K562 (cell line): ENCODE measurements around the gene DRC3. TPM values are rescaled to one million over a fixed set of nuclear protein-coding genes. Genes with fewer than 3 reads are reported as not detected.

Source experiments
- ATAC-seq: fragments of 200-7000 bp; cut with Tn5 transposase; 3 replicates; pipeline ENCODE4 v1.9.1; 2020; ENCODE audit warnings: moderate library complexity
- BruUV-seq: library from RNA; stranded (reverse); fragments of 400-500 nt; replicated peaks from 2 replicates; lab custom pipeline; 2021; lab: Mats Ljungman, UMichigan
- CTCF ChIA-PET: fragments of 300-600 bp; formaldehyde crosslinking; extraction: SDS; loops from one replicate; lab custom pipeline; 2021; ENCODE audit warnings: low intra/inter-chr PET ratio; lab: Yijun Ruan, JAX
- POLR2A ChIA-PET: fragments of 300-600, 350-650 bp; sonication (Branson Sonifier 250); formaldehyde crosslinking; extraction: SDS; loops from one replicate; lab custom pipeline; 2021; ENCODE audit warnings: antibody characterized with exemption, inconsistent platforms; lab: Yijun Ruan, JAX
- DNase-seq, 4 experiments: peaks; one replicate each; pipeline versions ENCODE4 v3.0.0 to v3.0.0-alpha.2; 2011 to 2018; ENCODE audit warnings: low spot score in 3 of 4, mixed read lengths in 3 of 4; ENCODE audit errors: extremely low read depth in 1 of 4
- FAIRE-seq: peaks from 2 replicates; lab custom pipeline; 2011; peaks lifted over from hg19 to GRCh38; lab: Jason Lieb, UNC
- H2AFZ ChIP-seq: 2 replicates; pipeline ENCODE4 v1.6.0; 2011; ENCODE audit warnings: low read depth, low read length, control low read depth, inconsistent platforms
- H3K27ac ChIP-seq: fragments of 200-600 bp; 3 replicates; pipeline ENCODE4 v1.8.0; 2011; ENCODE audit warnings: low read depth, mild to moderate bottlenecking, control low read depth, inconsistent platforms, low read length, moderate library complexity, mixed read lengths; ENCODE audit errors: extremely low read depth
- H3K27me3 ChIP-seq, 2 experiments: fragments of 300-600 bp in 1 of 2; 2 replicates in 1 of 2; 3 replicates in 1 of 2; pipeline versions ENCODE4 v1.6.0 to v1.8.0; 2011; ENCODE audit warnings: inconsistent platforms in 2 of 2, low read length in 2 of 2, mild to moderate bottlenecking in 1 of 2, mixed read lengths in 1 of 2, moderate library complexity in 1 of 2; ENCODE audit not compliant: control insufficient read depth in 2 of 2, insufficient read depth in 2 of 2
- H3K36me3 ChIP-seq: fragments of 300-600 bp; 3 replicates; pipeline ENCODE4 v1.8.0; 2011; ENCODE audit warnings: mild to moderate bottlenecking, low read length, inconsistent platforms; ENCODE audit not compliant: control insufficient read depth, insufficient read depth
- H3K4me1 ChIP-seq, 2 experiments: fragments of 200-600 bp in 1 of 2; replicated peaks in 1 of 2; 2 replicates in 1 of 2; 3 replicates in 1 of 2; pipeline versions ENCODE4 v1.5.1 to v1.8.0; 2011; ENCODE audit warnings: inconsistent platforms in 2 of 2, low read length in 2 of 2, mild to moderate bottlenecking in 1 of 2, mixed read lengths in 1 of 2, moderate library complexity in 1 of 2; ENCODE audit not compliant: control insufficient read depth in 2 of 2, insufficient read depth in 2 of 2
- H3K4me2 ChIP-seq: 2 replicates; pipeline ENCODE4 v1.6.1; 2011; ENCODE audit warnings: low read length, control low read depth, inconsistent platforms, mixed read lengths; ENCODE audit not compliant: insufficient read depth
- H3K4me3 ChIP-seq: fragments of 200-600 bp; sonication (generic), shearing (Covaris generic); 2 replicates; pipeline ENCODE4 v1.5.1; 2016; ENCODE audit warnings: control low read depth, inconsistent platforms
- H3K79me2 ChIP-seq: fragments of 200-600 bp; 3 replicates; pipeline ENCODE4 v1.8.0; 2011; ENCODE audit warnings: low read length, inconsistent platforms; ENCODE audit not compliant: control insufficient read depth, insufficient read depth
- H3K9ac ChIP-seq, 2 experiments: 2 replicates each; pipeline versions ENCODE4 v1.6.0 to v1.6.1; 2011; ENCODE audit warnings: low read depth in 2 of 2, low read length in 2 of 2, control low read depth in 1 of 2, inconsistent platforms in 1 of 2, mild to moderate bottlenecking in 1 of 2, mixed read lengths in 1 of 2; ENCODE audit not compliant: insufficient read depth in 1 of 2
- H3K9me1 ChIP-seq: one replicate; pipeline ENCODE4 v1.6.0; 2011; ENCODE audit warnings: inconsistent platforms, mild to moderate bottlenecking, low read length, moderate library complexity; ENCODE audit not compliant: control insufficient read depth, insufficient read depth
- H3K9me3 ChIP-seq: replicated peaks from 2 replicates; pipeline ENCODE4 v1.5.1; 2011; ENCODE audit warnings: low read depth, low read length, inconsistent platforms; ENCODE audit not compliant: control insufficient read depth, insufficient read depth
- H4K20me1 ChIP-seq: replicated peaks from 2 replicates; pipeline ENCODE4 v1.6.1; 2011; ENCODE audit warnings: low read length, inconsistent platforms, mixed read lengths; ENCODE audit not compliant: control insufficient read depth, insufficient read depth
- CBFA2T2 ChIP-seq: fragments of 450-650 bp; conservative IDR thresholded peaks from 2 replicates; pipeline ENCODE4 v1.6.1; 2017; ENCODE audit warnings: mild to moderate bottlenecking
- DIDO1 ChIP-seq: fragments of 450-650 bp; IDR thresholded peaks from 2 replicates; pipeline ENCODE4 v1.6.1; 2016; ENCODE audit warnings: low read depth, missing biosample characterization, missing genetic modification characterization
- DPF2 ChIP-seq: fragments of 450-650 bp; IDR thresholded peaks from 2 replicates; pipeline ENCODE4 v1.6.1; 2016
- GATA2 ChIP-seq: sonication (generic); formaldehyde crosslinking; IDR thresholded peaks from 2 replicates; pipeline ENCODE4 v1.4.0; 2020; ENCODE audit warnings: mild to moderate bottlenecking, missing genetic modification reagents
- HDAC8 ChIP-seq: fragments of 450-650 bp; IDR thresholded peaks from 2 replicates; pipeline ENCODE4 v1.6.1; 2016; ENCODE audit warnings: mild to moderate bottlenecking, missing genetic modification characterization, moderate library complexity, missing compliant biosample characterization
- HMG20A ChIP-seq: fragments of 450-650 bp; formaldehyde crosslinking; conservative IDR thresholded peaks from 2 replicates; pipeline ENCODE4 v1.4.0; 2020; ENCODE audit warnings: mild to moderate bottlenecking, mixed read lengths
- KAT7 ChIP-seq: sonication (generic); formaldehyde crosslinking; IDR thresholded peaks from 2 replicates; pipeline ENCODE4 v1.8.0; 2022; ENCODE audit warnings: missing genetic modification reagents, mild to moderate bottlenecking, borderline replicate concordance
- RERE ChIP-seq: sonication (generic); formaldehyde crosslinking; IDR thresholded peaks from 2 replicates; pipeline ENCODE4 v1.8.0; 2023; ENCODE audit warnings: missing genetic modification reagents, mild to moderate bottlenecking, borderline replicate concordance
- XRCC3 ChIP-seq: fragments of 450-650 bp; IDR thresholded peaks from 2 replicates; pipeline ENCODE4 v1.6.1; 2017; ENCODE audit warnings: mild to moderate bottlenecking, moderate library complexity
- XRCC4 ChIP-seq: IDR thresholded peaks from one replicate; pipeline ENCODE4 v1.6.1; 2011; ENCODE audit not compliant: insufficient read depth, insufficient read length; ENCODE audit errors: extremely low read depth
- ZEB2 ChIP-seq: fragments of 450-650 bp; IDR thresholded peaks from 2 replicates; pipeline ENCODE4 v1.6.1; 2016
- ZNF316 ChIP-seq: fragments of 450-650 bp; IDR thresholded peaks from 2 replicates; pipeline ENCODE4 v1.6.1; 2016
- ZNF77 ChIP-seq: fragments of 250-450 bp; sonication (Bioruptor Pico); IDR thresholded peaks from 2 replicates; pipeline ENCODE4 v1.5.0; 2020
- ZNF830 ChIP-seq: fragments of 250-450 bp; sonication (Bioruptor Pico); IDR thresholded peaks from 2 replicates; pipeline ENCODE4 v1.5.0; 2021; ENCODE audit warnings: mild to moderate bottlenecking
- WGBS: fragments of 100-300 bp; shearing (Covaris generic); methylation state at CpG from one replicate; pipeline ENCODE4 v1.1.6; 2016; ENCODE audit warnings: low coverage, mixed read lengths; ENCODE audit not compliant: insufficient coverage; ENCODE audit errors: missing lambda C conversion rate; 5-methylcytosine and 5-hydroxymethylcytosine counted together
- in situ Hi-C: fragments of 300-500 bp; cut with MboI; formaldehyde crosslinking; loops from 4 replicates; pipeline ENCODE4 v1.15.0; 2018; ENCODE audit warnings: inconsistent platforms, mixed read lengths
- intact Hi-C: fragments of 100-400 bp; cut with micrococcal nuclease; formaldehyde crosslinking; loops from 2 replicates; pipeline ENCODE4 v1.14.2; 2022
- polyA plus RNA-seq, 8 experiments: library from polyadenylated mRNA; depleted of rRNA in 4 of 8; stranded (reverse) in 5 of 8; unstranded in 3 of 8; fragments of >200 nt; fragmentation: Nextera tagmentation in 2 of 8; fragmentation: Illumina TruSeq in 1 of 8; extraction: Ambion mirVana in 2 of 8; extraction: Trizol in 1 of 8; gene quantifications; 2 replicates each; pipeline versions ENCODE4 v1.2.1 to v1.2.3, GENCODE V29; 2011 to 2014; ENCODE audit warnings: inconsistent platforms in 1 of 8, missing spikeins in 1 of 8
- total RNA-seq, 7 experiments: library from RNA; depleted of rRNA in 6 of 7; stranded (reverse); fragments of >200 nt in 6 of 7; fragmentation: Illumina TruSeq in 2 of 7; extraction: Trizol in 2 of 7; gene quantifications; 2 replicates each; pipeline versions ENCODE4 v1.2.1 to v1.2.3, GENCODE V29; 2011 to 2021; ENCODE audit warnings: low replicate concordance in 1 of 7

DRC3 gene
- total and polyA plus RNA-seq, 9 of the 15 experiments (the other 6 are each of a cell fraction or from before 2014, with no cell fraction given): 0.10 to 0.84 (median 0.30) TPM; not detected in 3

DNA sequence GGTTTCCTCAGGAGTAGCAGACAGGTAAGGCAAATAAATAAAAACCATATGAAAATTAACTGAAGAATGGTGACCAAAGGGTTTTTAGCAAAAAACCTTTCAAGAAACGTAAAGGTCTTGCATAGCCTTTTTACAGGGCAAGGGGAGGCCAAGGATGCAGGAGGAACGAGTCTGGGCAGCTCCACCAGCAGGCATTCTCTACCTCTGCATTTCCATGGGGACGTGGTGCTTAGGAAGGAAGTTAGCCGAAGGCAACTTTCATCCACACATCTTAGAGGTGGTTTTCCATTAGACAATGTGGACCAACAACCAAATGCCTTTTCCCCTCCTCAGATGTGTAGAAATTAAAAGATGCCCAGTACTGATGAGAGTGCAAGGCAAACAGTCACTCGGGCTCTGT lies 21.1 kb upstream of the DRC3 start:
- intact Hi-C loops (no loop called here), in situ Hi-C loops (no loop called here)
- no peak for FAIRE-seq
- H3K4me3 ChIP-seq: no peak overlapping the region
- no peak for ATAC-seq
- no peak overlapping the region for H3K9ac ChIP-seq
- H3K4me1 ChIP-seq: peaks cover 0 to 3% of the 10 kb centered on the region in 2 experiments; a peak in 2 of 5 replicates
- no peaks in the 10 kb centered on the region for H3K79me2 ChIP-seq
- H3K4me2 ChIP-seq: no peak overlapping the region
- no peak overlapping the region for H3K27ac ChIP-seq
- no peak for DNase-seq
- no peaks in the 10 kb centered on the region for H4K20me1 ChIP-seq
- CTCF ChIA-PET: interaction anchor here (0.6 to 0.7 kb wide), 2 partner anchors 61 to 368 kb away, joined by 3 read pairs; no protein-coding TSS in a partner anchor
- 27% methylated on average over 5 of the region's 5 CpGs for WGBS
- no peak overlapping the region for H2AFZ ChIP-seq
- no peaks in the 10 kb centered on the region for H3K9me1 ChIP-seq
- no peaks in the 10 kb centered on the region for H3K27me3 ChIP-seq
- no peaks in the 10 kb centered on the region for H3K36me3 ChIP-seq
- BruUV-seq: no TSS peak
- H3K9me3 ChIP-seq: no peaks in the 10 kb centered on the region
- no peak for TF ChIP-seq KAT7 (CRISPR knock-in tag)
- TF ChIP-seq ZNF830 (CRISPR knock-in tag): no peak
- TF ChIP-seq ZEB2: no peak
- no peak for TF ChIP-seq CBFA2T2
- TF ChIP-seq ZNF77: no peak
- no peak for TF ChIP-seq XRCC4
- TF ChIP-seq HDAC8: no peak
- no peak for TF ChIP-seq HMG20A (CRISPR knock-in tag)
- no peak for TF ChIP-seq XRCC3
- no peak for TF ChIP-seq RERE (CRISPR knock-in tag)
- TF ChIP-seq ZNF316: no peak
- TF ChIP-seq DPF2: no peak
- TF ChIP-seq DIDO1 (tag): no peak
- no peak for TF ChIP-seq GATA2
- POLR2A ChIA-PET: no interaction called here
